ENCODE data around the gene LRRC10B. TPM values are rescaled to one million over a fixed set of nuclear protein-coding genes. Genes with fewer than 3 reads are reported as not detected.

Gene LRRC10B
- total RNA-seq, 1 donor = not detected

GRCh38 chr11:61526229-61526628, 17.7 kb downstream of the LRRC10B start:
- no peaks in the 10 kb centered on the region for H3K9me3 ChIP-seq (ENCODE audit: low read depth, low read length)
- no peaks in the 10 kb centered on the region for H3K27me3 ChIP-seq (ENCODE audit: insufficient read depth, low read length)
- no peak overlapping the region for H3K4me3 ChIP-seq (ENCODE audit: low read length)
- no peaks in the 10 kb centered on the region for H3K4me1 ChIP-seq (ENCODE audit: insufficient read depth, low read length)

DNA sequence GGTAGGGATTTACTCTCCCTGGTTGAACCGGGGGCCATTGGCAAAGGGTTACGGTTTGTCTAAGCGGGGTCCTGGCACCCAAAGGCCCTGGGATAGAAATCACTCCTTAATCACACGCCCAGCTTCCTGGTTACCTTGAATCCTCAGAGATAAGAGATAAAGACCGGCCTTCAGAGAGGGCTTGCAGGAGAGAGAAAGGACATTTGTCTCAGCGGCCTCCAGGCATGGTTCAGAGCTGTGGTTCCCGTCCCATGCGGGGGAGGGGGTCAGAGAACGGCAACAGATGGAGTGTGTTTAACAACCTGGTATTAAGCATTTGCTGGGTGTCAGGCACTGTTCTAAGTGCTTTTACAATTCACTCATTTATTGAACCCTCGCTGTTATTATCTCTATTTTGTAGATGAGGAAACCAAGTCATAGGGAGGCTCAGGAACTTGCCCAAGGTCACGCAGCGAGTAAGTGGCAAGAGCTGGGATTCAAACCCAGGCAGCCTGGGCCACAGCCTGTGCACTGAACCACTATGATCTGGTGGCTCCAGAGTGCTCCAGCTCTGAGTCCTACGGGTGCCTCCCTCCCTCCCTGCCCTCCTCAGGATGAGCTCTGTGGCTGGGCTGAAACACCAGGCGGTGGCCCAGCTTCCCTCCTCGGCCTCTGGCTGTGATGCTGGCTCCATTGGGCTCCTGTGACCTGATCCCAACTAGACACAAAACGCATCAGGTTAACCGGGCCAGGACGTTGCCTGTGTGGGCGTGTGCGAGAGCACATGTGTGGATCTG, 18.6 kb downstream of the LRRC10B start:
- Histone ChIP-seq H3K4me3 (ENCODE audit: low read length) (no peak overlapping the region), H3K27me3 (ENCODE audit: insufficient read depth, low read length) (no peaks in the 10 kb centered on the region), H3K9me3 (ENCODE audit: low read depth, low read length) (no peaks in the 10 kb centered on the region), H3K4me1 (ENCODE audit: insufficient read depth, low read length) (no peaks in the 10 kb centered on the region)

- Histone ChIP-seq H3K9me3 (ENCODE audit: low read depth, low read length) (no peaks in the 10 kb centered on the region), H3K27me3 (ENCODE audit: insufficient read depth, low read length) (no peaks in the 10 kb centered on the region), H3K4me3 (ENCODE audit: low read length) (no peak overlapping the region), H3K4me1 (ENCODE audit: insufficient read depth, low read length) (no peaks in the 10 kb centered on the region)
Measured at GRCh38 chr11:61528114-61528513, 19.6 kb downstream of the LRRC10B start.

- H3K27me3 ChIP-seq (ENCODE audit: insufficient read depth, low read length) = no peaks in the 10 kb centered on the region
- H3K4me1 ChIP-seq (ENCODE audit: insufficient read depth, low read length) = no peaks in the 10 kb centered on the region
- H3K9me3 ChIP-seq (ENCODE audit: low read depth, low read length) = no peaks in the 10 kb centered on the region
- H3K4me3 ChIP-seq (ENCODE audit: low read length) = no peak overlapping the region
Measured at GRCh38 chr11:61529537-61530225, 21.1 kb downstream of the LRRC10B start.

- Histone ChIP-seq H3K27me3 (ENCODE audit: insufficient read depth, low read length) (no peaks in the 10 kb centered on the region), H3K9me3 (ENCODE audit: low read depth, low read length) (no peaks in the 10 kb centered on the region), H3K4me1 (ENCODE audit: insufficient read depth, low read length) (no peaks in the 10 kb centered on the region), H3K4me3 (ENCODE audit: low read length) (no peak overlapping the region)
Measured at GRCh38 chr11:61531044-61531443, 22.5 kb downstream of the LRRC10B start.

DNA sequence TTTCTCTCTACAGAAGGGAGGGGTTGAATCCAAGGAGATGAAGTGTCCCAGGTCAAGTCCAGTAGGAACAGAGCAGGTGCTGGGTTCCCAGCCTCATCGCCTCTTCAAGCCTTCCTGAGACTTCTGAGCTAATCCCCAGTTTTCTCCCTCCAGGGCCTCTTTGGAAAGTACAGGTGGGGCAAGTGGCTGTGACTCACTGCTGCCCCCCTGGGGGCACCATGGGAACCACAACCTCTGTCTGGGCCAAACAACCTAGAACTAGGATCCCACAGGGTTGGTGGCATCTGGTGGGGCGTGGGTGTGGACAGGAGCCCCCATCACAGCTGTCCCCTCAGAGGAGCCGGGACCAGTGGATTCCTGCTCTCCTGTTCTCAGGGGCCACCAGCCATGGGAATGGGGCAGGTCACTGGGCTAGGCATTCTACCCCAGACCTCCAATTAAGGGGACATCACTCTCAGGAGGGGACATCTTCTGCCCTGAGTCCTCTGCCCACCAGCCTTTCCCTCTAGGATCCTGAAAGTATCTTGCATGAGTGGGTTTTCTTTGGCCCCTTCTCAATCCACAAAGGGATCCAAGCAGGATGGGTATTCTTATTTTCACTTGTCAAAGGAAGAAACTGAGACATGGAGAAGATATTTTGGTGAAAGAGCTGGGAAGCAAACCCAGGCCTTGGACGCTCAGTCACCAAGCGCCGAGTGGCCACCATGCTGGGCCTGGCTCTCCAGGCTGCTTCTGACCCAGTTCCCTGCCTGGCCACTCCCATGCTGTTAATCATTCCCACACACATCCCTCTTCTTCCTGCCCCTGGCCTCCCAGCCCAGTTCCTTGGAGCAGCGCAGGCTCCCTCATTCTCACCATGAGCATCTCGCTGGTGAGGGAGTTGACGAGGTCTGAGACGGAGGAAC, 23.8 kb downstream of the LRRC10B start:
- H3K4me3 ChIP-seq (ENCODE audit: low read length) = no peak overlapping the region
- no peaks in the 10 kb centered on the region for H3K4me1 ChIP-seq (ENCODE audit: insufficient read depth, low read length)
- H3K9me3 ChIP-seq (ENCODE audit: low read depth, low read length) = no peaks in the 10 kb centered on the region
- H3K27me3 ChIP-seq (ENCODE audit: insufficient read depth, low read length) = no peaks in the 10 kb centered on the region

DNA sequence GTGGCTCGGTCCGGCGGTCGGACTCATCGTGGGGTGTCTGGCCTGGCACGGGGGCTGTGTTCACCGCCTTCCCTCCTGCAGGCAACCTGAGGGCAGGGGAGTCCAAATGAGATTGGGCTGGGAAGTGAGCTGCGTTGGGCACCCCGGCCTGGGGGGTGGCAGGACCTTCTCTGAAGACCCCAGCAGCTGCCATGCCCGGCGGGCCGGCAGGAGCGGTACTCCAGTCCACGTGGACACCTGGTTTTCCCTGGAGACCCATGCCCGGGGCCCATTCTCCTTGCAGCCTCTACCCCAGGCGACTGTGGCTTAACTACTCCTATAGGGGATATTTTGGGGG, 24.5 kb downstream of the LRRC10B start:
- H3K27me3 ChIP-seq (ENCODE audit: insufficient read depth, low read length) = no peaks in the 10 kb centered on the region
- no peaks in the 10 kb centered on the region for H3K4me1 ChIP-seq (ENCODE audit: insufficient read depth, low read length)
- H3K4me3 ChIP-seq (ENCODE audit: low read length) = no peak overlapping the region
- no peaks in the 10 kb centered on the region for H3K9me3 ChIP-seq (ENCODE audit: low read depth, low read length)

GRCh38 chr11:61533401-61533800, 24.9 kb downstream of the LRRC10B start:
- Histone ChIP-seq H3K27me3 (ENCODE audit: insufficient read depth, low read length) (no peaks in the 10 kb centered on the region), H3K4me1 (ENCODE audit: insufficient read depth, low read length) (no peaks in the 10 kb centered on the region), H3K4me3 (ENCODE audit: low read length) (no peak overlapping the region), H3K9me3 (ENCODE audit: low read depth, low read length) (no peaks in the 10 kb centered on the region)

DNA sequence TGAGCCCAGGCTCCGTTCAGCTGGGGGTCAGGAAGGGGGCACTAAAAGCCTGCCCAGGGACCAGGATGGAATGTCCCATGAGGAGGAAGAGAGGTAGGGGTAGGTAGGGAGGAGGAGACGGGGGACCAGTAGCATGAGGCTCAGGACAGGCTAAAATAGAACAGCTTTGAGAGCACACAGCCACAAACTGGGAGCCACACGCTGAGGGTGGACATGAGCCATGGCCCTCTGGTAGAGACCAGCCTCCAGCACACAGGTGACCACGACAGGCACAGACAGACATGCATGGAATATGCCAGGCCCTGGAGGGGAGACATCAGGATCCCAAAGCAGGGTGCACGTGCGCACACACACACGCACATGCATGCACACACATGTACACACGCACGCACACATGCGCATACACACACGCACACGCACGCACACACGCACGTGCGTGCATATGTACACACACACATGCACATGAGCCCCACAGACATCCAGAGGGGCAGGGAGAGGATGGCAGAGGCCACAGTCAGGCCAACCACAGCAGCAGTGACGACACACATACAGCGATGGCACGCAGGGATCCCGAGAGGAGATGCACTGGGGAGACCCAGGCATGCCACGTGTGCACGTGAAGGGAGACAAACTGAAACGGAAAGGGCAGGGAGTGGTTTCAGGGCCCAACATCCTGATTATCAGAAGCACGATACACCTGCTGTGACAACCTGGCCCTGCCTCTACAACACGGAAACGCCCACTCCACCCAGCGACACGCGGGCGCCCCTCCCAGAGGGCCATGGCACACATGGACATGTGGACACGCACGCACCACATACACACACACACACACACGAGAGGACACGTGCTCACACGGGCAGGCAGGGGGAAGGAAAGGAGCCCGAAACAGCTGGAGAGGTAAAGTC, 25.7 kb downstream of the LRRC10B start:
- H3K4me3 ChIP-seq (ENCODE audit: low read length) = no peak overlapping the region
- no peaks in the 10 kb centered on the region for H3K27me3 ChIP-seq (ENCODE audit: insufficient read depth, low read length)
- H3K4me1 ChIP-seq (ENCODE audit: insufficient read depth, low read length) = no peaks in the 10 kb centered on the region
- no peaks in the 10 kb centered on the region for H3K9me3 ChIP-seq (ENCODE audit: low read depth, low read length)

- Histone ChIP-seq H3K27me3 (ENCODE audit: insufficient read depth, low read length) (no peaks in the 10 kb centered on the region), H3K9me3 (ENCODE audit: low read depth, low read length) (no peaks in the 10 kb centered on the region), H3K4me3 (ENCODE audit: low read length) (no peak overlapping the region), H3K4me1 (ENCODE audit: insufficient read depth, low read length) (no peaks in the 10 kb centered on the region)
Measured at GRCh38 chr11:61534933-61535839, 26.6 kb downstream of the LRRC10B start.

DNA sequence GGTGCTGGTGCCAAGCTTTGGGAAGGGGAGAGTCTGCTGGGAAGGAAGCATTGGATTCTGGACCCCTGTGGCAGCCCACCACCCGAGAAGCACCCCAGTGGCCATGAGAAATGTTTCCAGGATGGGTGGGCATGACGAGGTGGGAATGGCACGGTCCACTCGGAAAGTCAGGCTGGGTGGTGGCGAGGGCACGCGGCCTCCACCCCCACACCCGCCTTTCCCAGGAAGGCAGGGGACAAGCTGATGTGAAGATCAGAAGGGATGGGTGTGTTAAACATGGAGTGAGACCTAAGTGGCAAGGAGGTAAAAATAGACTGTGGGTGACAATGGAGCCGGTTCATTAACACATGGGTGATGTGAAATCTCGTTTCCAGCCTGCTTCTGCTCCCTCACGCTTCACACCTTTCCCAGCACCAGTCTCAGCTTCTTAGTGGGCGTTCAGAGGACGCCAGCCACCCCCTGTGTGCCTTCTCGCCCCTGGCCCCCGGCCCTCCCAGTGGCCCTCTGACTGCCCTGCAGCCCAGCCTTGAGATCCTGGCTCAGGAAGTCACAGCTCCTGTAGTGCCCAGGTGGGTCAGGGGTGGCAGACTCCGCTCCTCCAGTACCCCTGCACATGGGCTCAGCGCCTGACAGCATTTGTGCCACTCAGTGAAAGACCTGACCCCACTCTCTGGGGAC, 27.6 kb downstream of the LRRC10B start:
- no peaks in the 10 kb centered on the region for H3K4me1 ChIP-seq (ENCODE audit: insufficient read depth, low read length)
- no peaks in the 10 kb centered on the region for H3K27me3 ChIP-seq (ENCODE audit: insufficient read depth, low read length)
- H3K9me3 ChIP-seq (ENCODE audit: low read depth, low read length) = no peaks in the 10 kb centered on the region
- H3K4me3 ChIP-seq (ENCODE audit: low read length) = no peak overlapping the region

DNA sequence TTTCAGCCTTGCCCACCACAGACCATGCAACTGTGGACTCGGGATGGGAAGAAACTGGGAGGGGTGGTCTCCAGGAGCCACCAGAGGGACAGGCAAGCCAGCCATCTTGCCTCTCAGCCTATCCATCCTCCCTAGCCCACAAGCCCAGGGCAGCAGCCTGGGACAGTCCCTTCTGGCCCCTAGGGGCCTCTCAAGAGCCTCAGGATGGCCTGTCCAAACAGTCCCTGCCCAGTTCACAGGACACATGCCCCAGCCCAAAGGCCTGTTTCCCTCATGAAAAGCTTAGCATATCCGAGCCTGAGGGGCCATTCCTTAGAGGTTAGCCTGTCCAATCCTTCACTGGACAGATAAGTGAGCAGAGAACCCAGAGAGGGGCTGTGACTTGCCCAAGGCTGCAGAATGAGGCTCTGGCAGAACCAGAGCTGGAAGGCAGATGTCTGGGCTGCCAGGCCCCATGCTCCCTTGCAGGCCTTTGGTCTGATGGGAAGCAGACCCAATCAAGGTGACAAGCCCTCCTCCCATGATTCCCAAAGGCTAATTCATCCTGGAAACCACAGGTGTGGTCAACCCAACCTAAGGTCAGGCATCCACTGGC, 28.2 kb downstream of the LRRC10B start:
- no peaks in the 10 kb centered on the region for H3K9me3 ChIP-seq (ENCODE audit: low read depth, low read length)
- H3K27me3 ChIP-seq (ENCODE audit: insufficient read depth, low read length) = no peaks in the 10 kb centered on the region
- no peak overlapping the region for H3K4me3 ChIP-seq (ENCODE audit: low read length)
- H3K4me1 ChIP-seq (ENCODE audit: insufficient read depth, low read length) = no peaks in the 10 kb centered on the region

- Histone ChIP-seq H3K9me3 (ENCODE audit: low read depth, low read length) (no peaks in the 10 kb centered on the region), H3K4me3 (ENCODE audit: low read length) (no peak overlapping the region), H3K4me1 (ENCODE audit: insufficient read depth, low read length) (no peaks in the 10 kb centered on the region), H3K27me3 (ENCODE audit: insufficient read depth, low read length) (no peaks in the 10 kb centered on the region)
Measured at GRCh38 chr11:61537326-61537725, 28.8 kb downstream of the LRRC10B start.
